ENCODE measurements around the gene WBP1L.
"Not testable (repeated sequence)": the region's sequence is repeated elsewhere in the genome, so short reads cannot be mapped to it uniquely, and the experiment has no call there.

Gene WBP1L

DNA sequence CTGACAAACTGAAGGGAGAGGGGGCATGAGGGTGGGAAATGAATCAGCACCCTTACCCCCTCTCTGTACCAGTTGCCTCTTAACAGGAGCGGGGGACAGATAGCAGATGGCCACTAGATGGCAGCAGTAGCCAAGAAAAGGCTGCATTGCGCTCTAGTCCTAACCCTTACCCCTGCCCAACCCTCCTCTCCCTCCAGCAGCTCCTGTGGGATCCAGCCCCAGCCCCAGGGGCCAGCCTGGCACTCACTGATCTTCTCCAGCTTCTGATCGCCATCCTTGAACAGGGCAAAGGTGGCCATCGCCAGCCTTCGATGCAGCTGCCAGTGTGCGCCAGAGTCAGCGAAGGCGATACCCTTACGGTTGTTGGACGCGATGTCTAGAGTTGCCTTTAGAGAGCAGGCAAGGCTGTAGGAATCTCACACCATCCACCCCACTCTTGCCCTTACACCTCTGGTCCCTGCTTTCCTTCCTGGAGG is 91.3 kb downstream of the WBP1L start:
- no peaks in the 10 kb centered on the region for H3K4me1 ChIP-seq (ENCODE audit: control insufficient read depth in 2 of 2, insufficient read depth in 1 of 2, low read depth in 1 of 2, low read length in 2 of 2)
- no peak overlapping the region for H2BK120ac ChIP-seq (ENCODE audit: low read depth, low read length)
- no peak overlapping the region for H3K4ac ChIP-seq (ENCODE audit: low read length)
- H3K27ac ChIP-seq (replicated peaks; ENCODE audit: low read length): no peak overlapping the region
- H3K14ac ChIP-seq (ENCODE audit: low read length): no peak overlapping the region
- no peak overlapping the region for H2AFZ ChIP-seq (ENCODE audit: low read length)
- H4K91ac ChIP-seq (ENCODE audit: low read depth, low read length, poor library complexity): no peak overlapping the region
- WGBS, 2 donors (ENCODE audit: extremely low coverage in 2 of 2, insufficient read length in 2 of 2, insufficient replicate concordance in 1 of 2): no CpG with 5 or more reads among the region's 11 CpGs
- H3K4me2 ChIP-seq (ENCODE audit: insufficient read depth, low read length, poor library complexity, severe bottlenecking): no peak overlapping the region
- H2BK5ac ChIP-seq (ENCODE audit: low read length): no peak overlapping the region
- no peak overlapping the region for H2BK15ac ChIP-seq (ENCODE audit: low read length)
- H3K9me3 ChIP-seq (replicated peaks in 1 of 2; ENCODE audit: control insufficient read depth in 2 of 2, insufficient read depth in 1 of 2, low read depth in 1 of 2, low read length in 2 of 2): no peaks in the 10 kb centered on the region
- H2BK12ac ChIP-seq (ENCODE audit: low read length): no peak overlapping the region
- no peak overlapping the region for H4K8ac ChIP-seq (ENCODE audit: low read depth, low read length)
- H3K36me3 ChIP-seq (replicated peaks in 1 of 2; ENCODE audit: control insufficient read depth in 2 of 2, insufficient read depth in 2 of 2, low read length in 2 of 2): no peaks in the 10 kb centered on the region
- peaks cover 0 to 8% (median 0%) of the 10 kb centered on the region in 3 experiments for H3K27me3 ChIP-seq (ENCODE audit: control insufficient read depth in 3 of 3, insufficient read depth in 3 of 3, low read depth in 1 of 3, low read length in 3 of 3)
- no peak overlapping the region for H3K18ac ChIP-seq (ENCODE audit: low read length)
- DNase-seq (ENCODE audit: low spot score): peak; percentile 81
- peak overlapping the region; percentile 25 for H3K9ac ChIP-seq (ENCODE audit: low read depth, low read length, poor library complexity)
- no peak overlapping the region for H3K4me3 ChIP-seq (ENCODE audit: low read length in 2 of 2)
- no peaks in the 10 kb centered on the region for H3K79me1 ChIP-seq (ENCODE audit: low read depth, low read length)
- no peak overlapping the region for H2AK5ac ChIP-seq (ENCODE audit: low read depth, low read length)
- H3K23ac ChIP-seq (ENCODE audit: low read depth, low read length, poor library complexity): peak overlapping the region; percentile 12

GRCh38 chr10:102837230-102837721 is 93.5 kb downstream of the WBP1L start, which contains the start of gene CYP17A1:
TSS of gene CYP17A1 (minus strand) at chr10:102837413. CDS start at chr10:102837361, 52 bp downstream.
- Histone ChIP-seq H3K4me2 (ENCODE audit: insufficient read depth, low read length, poor library complexity, severe bottlenecking) (no peak within 1 kb of the TSS), H3K27me3 (ENCODE audit: control insufficient read depth in 3 of 3, insufficient read depth in 3 of 3, low read depth in 1 of 3, low read length in 3 of 3) (peaks cover 0 to 6% (median 0%) of the 10 kb centered on the region in 3 experiments), H2BK5ac (ENCODE audit: low read length) (no peak within 1 kb of the TSS), H3K18ac (ENCODE audit: low read length) (no peak within 1 kb of the TSS), H2BK120ac (ENCODE audit: low read depth, low read length) (no peak within 1 kb of the TSS), H3K14ac (ENCODE audit: low read length) (no peak within 1 kb of the TSS), H4K8ac (ENCODE audit: low read depth, low read length) (no peak within 1 kb of the TSS), H3K23ac (ENCODE audit: low read depth, low read length, poor library complexity) (no peak within 1 kb of the TSS), H3K79me1 (ENCODE audit: low read depth, low read length) (no peaks in the 10 kb centered on the region), H3K27ac (replicated peaks; ENCODE audit: low read length) (no peak within 1 kb of the TSS), H2AFZ (ENCODE audit: low read length) (no peak within 1 kb of the TSS), H3K9me3 (replicated peaks in 1 of 2; ENCODE audit: control insufficient read depth in 2 of 2, insufficient read depth in 1 of 2, low read depth in 1 of 2, low read length in 2 of 2) (no peaks in the 10 kb centered on the region), H2BK15ac (ENCODE audit: low read length) (no peak within 1 kb of the TSS), H3K36me3 (replicated peaks in 1 of 2; ENCODE audit: control insufficient read depth in 2 of 2, insufficient read depth in 2 of 2, low read length in 2 of 2) (no peaks in the 10 kb centered on the region), H4K91ac (ENCODE audit: low read depth, low read length, poor library complexity) (peak within 1 kb of the TSS; percentile 7), H3K9ac (ENCODE audit: low read depth, low read length, poor library complexity) (no peak within 1 kb of the TSS), H3K4me1 (ENCODE audit: control insufficient read depth in 2 of 2, insufficient read depth in 1 of 2, low read depth in 1 of 2, low read length in 2 of 2) (no peaks in the 10 kb centered on the region), H2BK12ac (ENCODE audit: low read length) (no peak within 1 kb of the TSS), H2AK5ac (ENCODE audit: low read depth, low read length) (no peak within 1 kb of the TSS), H3K4me3 (ENCODE audit: low read length in 2 of 2) (no peak within 1 kb of the TSS), H3K4ac (ENCODE audit: low read length) (no peak within 1 kb of the TSS)
- no peak for DNase-seq (ENCODE audit: low spot score)
- no CpG with 5 or more reads among the region's 5 CpGs for WGBS, 2 donors (ENCODE audit: extremely low coverage in 2 of 2, insufficient read length in 2 of 2, insufficient replicate concordance in 1 of 2)

DNA sequence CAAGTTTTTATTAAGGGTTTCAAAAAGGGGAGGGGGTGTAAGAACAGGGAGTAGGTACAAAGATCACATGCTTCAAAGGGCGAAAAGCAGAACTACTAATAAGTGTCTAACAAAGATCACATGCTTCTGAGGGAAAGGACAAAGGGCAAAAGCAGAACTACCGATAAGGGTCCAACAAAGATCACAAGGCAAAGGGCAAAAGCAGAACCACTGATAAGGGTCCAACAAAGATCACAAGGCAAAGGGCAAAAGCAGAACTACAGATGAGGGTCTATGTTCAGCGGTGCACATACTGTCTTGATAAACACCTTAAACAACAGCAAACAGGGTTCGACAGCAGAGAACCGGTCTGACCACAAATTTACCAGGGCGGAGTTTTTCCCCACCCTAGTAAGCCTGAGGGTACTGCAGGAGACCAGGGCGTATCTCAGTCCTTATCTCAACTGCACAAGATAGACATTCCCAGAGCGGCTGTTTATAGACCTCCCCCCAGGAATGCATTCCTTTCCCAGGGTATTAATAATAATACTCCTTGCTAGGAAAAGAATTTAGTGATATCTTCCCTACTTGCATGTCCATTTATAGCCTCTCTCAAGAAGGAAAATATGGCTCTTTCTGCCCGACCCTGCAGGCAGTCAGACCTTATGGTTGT is 94.7 kb downstream of the WBP1L start:
- H2BK15ac ChIP-seq (ENCODE audit: low read length); H3K36me3 ChIP-seq (replicated peaks in 1 of 2; ENCODE audit: control insufficient read depth in 2 of 2, insufficient read depth in 2 of 2, low read length in 2 of 2); H3K9ac ChIP-seq (ENCODE audit: low read depth, low read length, poor library complexity); H3K9me3 ChIP-seq (replicated peaks in 1 of 2; ENCODE audit: control insufficient read depth in 2 of 2, insufficient read depth in 1 of 2, low read depth in 1 of 2, low read length in 2 of 2); H2AK5ac ChIP-seq (ENCODE audit: low read depth, low read length); H2BK120ac ChIP-seq (ENCODE audit: low read depth, low read length); H3K79me1 ChIP-seq (ENCODE audit: low read depth, low read length); H4K91ac ChIP-seq (ENCODE audit: low read depth, low read length, poor library complexity); H3K4me1 ChIP-seq (ENCODE audit: control insufficient read depth in 2 of 2, insufficient read depth in 1 of 2, low read depth in 1 of 2, low read length in 2 of 2); H3K4ac ChIP-seq (ENCODE audit: low read length); H3K4me2 ChIP-seq (ENCODE audit: insufficient read depth, low read length, poor library complexity, severe bottlenecking); H3K27me3 ChIP-seq (ENCODE audit: control insufficient read depth in 3 of 3, insufficient read depth in 3 of 3, low read depth in 1 of 3, low read length in 3 of 3); H4K8ac ChIP-seq (ENCODE audit: low read depth, low read length); H3K27ac ChIP-seq (replicated peaks; ENCODE audit: low read length); H2BK12ac ChIP-seq (ENCODE audit: low read length); H2AFZ ChIP-seq (ENCODE audit: low read length); H3K18ac ChIP-seq (ENCODE audit: low read length); H3K4me3 ChIP-seq (ENCODE audit: low read length in 2 of 2); DNase-seq (ENCODE audit: low spot score); H2BK5ac ChIP-seq (ENCODE audit: low read length); H3K23ac ChIP-seq (ENCODE audit: low read depth, low read length, poor library complexity); H3K14ac ChIP-seq (ENCODE audit: low read length): not testable (repeated sequence)
- no CpG with 5 or more reads among the region's 9 CpGs for WGBS, 2 donors (ENCODE audit: extremely low coverage in 2 of 2, insufficient read length in 2 of 2, insufficient replicate concordance in 1 of 2)

DNA sequence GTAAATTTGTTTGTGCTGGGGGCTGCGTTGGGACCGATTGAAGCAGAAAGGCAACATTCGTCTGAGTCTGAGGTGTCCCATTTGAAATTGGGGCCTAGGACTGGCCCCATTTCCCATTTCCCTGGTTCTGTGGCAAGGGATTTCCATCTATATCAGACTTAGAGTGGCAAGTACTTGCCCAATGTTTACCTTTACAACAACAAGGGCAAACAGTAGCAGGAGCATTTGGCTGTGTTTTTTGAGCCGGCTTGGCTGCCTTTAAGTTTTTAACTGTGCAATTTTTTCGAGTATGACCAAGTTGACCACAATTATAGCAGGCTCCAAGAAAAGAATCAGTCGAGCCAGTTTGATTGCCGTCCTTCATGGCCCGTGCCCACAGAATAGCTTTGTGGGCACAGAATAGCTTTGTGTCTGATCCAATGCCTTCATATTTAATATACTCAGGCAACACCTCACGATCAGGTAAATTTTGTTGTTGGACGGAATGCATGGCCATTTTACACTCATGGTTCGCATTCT is 98.1 kb downstream of the WBP1L start:
- H3K9ac ChIP-seq (ENCODE audit: low read depth, low read length, poor library complexity): no peak overlapping the region
- H3K14ac ChIP-seq (ENCODE audit: low read length): no peak overlapping the region
- no peak overlapping the region for H3K4me2 ChIP-seq (ENCODE audit: insufficient read depth, low read length, poor library complexity, severe bottlenecking)
- H3K9me3 ChIP-seq (replicated peaks in 1 of 2; ENCODE audit: control insufficient read depth in 2 of 2, insufficient read depth in 1 of 2, low read depth in 1 of 2, low read length in 2 of 2): peaks cover 5 to 7% of the 10 kb centered on the region in 2 donors
- no peaks in the 10 kb centered on the region for H3K79me1 ChIP-seq (ENCODE audit: low read depth, low read length)
- no CpG with 5 or more reads among the region's 11 CpGs for WGBS, 2 donors (ENCODE audit: extremely low coverage in 2 of 2, insufficient read length in 2 of 2, insufficient replicate concordance in 1 of 2)
- H3K27me3 ChIP-seq (ENCODE audit: control insufficient read depth in 3 of 3, insufficient read depth in 3 of 3, low read depth in 1 of 3, low read length in 3 of 3): peaks cover 0 to 3% (median 0%) of the 10 kb centered on the region in 3 experiments
- no peak overlapping the region for H3K23ac ChIP-seq (ENCODE audit: low read depth, low read length, poor library complexity)
- no peak overlapping the region for H2BK12ac ChIP-seq (ENCODE audit: low read length)
- H3K36me3 ChIP-seq (replicated peaks in 1 of 2; ENCODE audit: control insufficient read depth in 2 of 2, insufficient read depth in 2 of 2, low read length in 2 of 2): peaks cover 0 to 2% of the 10 kb centered on the region in 2 donors
- no peak overlapping the region for H3K4ac ChIP-seq (ENCODE audit: low read length)
- no peak overlapping the region for H2BK120ac ChIP-seq (ENCODE audit: low read depth, low read length)
- no peak overlapping the region for H3K4me3 ChIP-seq (ENCODE audit: low read length in 2 of 2)
- H4K91ac ChIP-seq (ENCODE audit: low read depth, low read length, poor library complexity): no peak overlapping the region
- no peak overlapping the region for H3K27ac ChIP-seq (replicated peaks; ENCODE audit: low read length)
- H2BK5ac ChIP-seq (ENCODE audit: low read length): no peak overlapping the region
- H3K18ac ChIP-seq (ENCODE audit: low read length): no peak overlapping the region
- peak overlapping the region; percentile 17 for H2AFZ ChIP-seq (ENCODE audit: low read length)
- H2AK5ac ChIP-seq (ENCODE audit: low read depth, low read length): no peak overlapping the region
- H2BK15ac ChIP-seq (ENCODE audit: low read length): no peak overlapping the region
- no peaks in the 10 kb centered on the region for H3K4me1 ChIP-seq (ENCODE audit: control insufficient read depth in 2 of 2, insufficient read depth in 1 of 2, low read depth in 1 of 2, low read length in 2 of 2)
- DNase-seq (ENCODE audit: low spot score): no peak
- H4K8ac ChIP-seq (ENCODE audit: low read depth, low read length): no peak overlapping the region

Measured in neuronal stem cell (in vitro differentiated cells).